HG03175 (cell line): ENCODE measurements around the gene EFS.
"Not testable (repeated sequence)": the region's sequence is repeated elsewhere in the genome, so short reads cannot be mapped to it uniquely, and the experiment has no call there.

Experiments used
- ATAC-seq: cut with Tn5 transposase; IDR thresholded peaks from one replicate; pipeline ENCODE4 v1.9.1; 2021; ENCODE audit warnings: mild to moderate bottlenecking, moderate library complexity; ENCODE audit not compliant: unreplicated experiment

Gene EFS

GRCh38 chr14:23399136-23399535 is 34.2 kb upstream of the EFS start:
- no peak for ATAC-seq

GRCh38 chr14:23398348-23398747 is 33.4 kb upstream of the EFS start:
- ATAC-seq = no peak

GRCh38 chr14:23396781-23397407 is 31.9 kb upstream of the EFS start:
- no peak for ATAC-seq

GRCh38 chr14:23396126-23396525 is 31.2 kb upstream of the EFS start:
- no peak for ATAC-seq

- no peak for ATAC-seq
These were observed 27.6 kb upstream of the EFS start for GRCh38 chr14:23392613-23393012.

GRCh38 chr14:23389871-23390270 is 24.9 kb upstream of the EFS start:
- ATAC-seq = not testable (repeated sequence)

- no peak for ATAC-seq
These were observed 24.4 kb upstream of the EFS start for GRCh38 chr14:23389396-23389795.

GRCh38 chr14:23388996-23389395 is 24.0 kb upstream of the EFS start:
- no peak for ATAC-seq

- no peak for ATAC-seq
These were observed 23.2 kb upstream of the EFS start for GRCh38 chr14:23387916-23388882.

GRCh38 chr14:23386999-23387398 is 22.0 kb upstream of the EFS start:
- ATAC-seq = no peak

- not testable (repeated sequence) for ATAC-seq
These were observed 21.3 kb upstream of the EFS start for GRCh38 chr14:23386266-23386657.

- ATAC-seq = no peak
These were observed 20.8 kb upstream of the EFS start for GRCh38 chr14:23385642-23386265.

- ATAC-seq = no peak
These were observed 20.3 kb upstream of the EFS start for GRCh38 chr14:23385244-23385641.

- ATAC-seq = no peak
These were observed 19.6 kb upstream of the EFS start for GRCh38 chr14:23384364-23385080.

- no peak for ATAC-seq
These were observed 17.9 kb upstream of the EFS start for GRCh38 chr14:23382731-23383440.

- no peak for ATAC-seq
These were observed 17.3 kb upstream of the EFS start for GRCh38 chr14:23382276-23382675.

- no peak for ATAC-seq
These were observed 16.9 kb upstream of the EFS start for GRCh38 chr14:23381871-23382270.

- no peak for ATAC-seq
These were observed 16.0 kb upstream of the EFS start for GRCh38 chr14:23380976-23381375.

GRCh38 chr14:23380197-23380914 is 15.4 kb upstream of the EFS start:
- no peak for ATAC-seq
